Nephron (organoid): ENCODE data around the gene CCDC91.
"Not testable (repeated sequence)": the region's sequence is repeated elsewhere in the genome, so short reads cannot be mapped to it uniquely, and the experiment has no call there.

Source experiments
- H3K27ac Mint-ChIP-seq, 3 experiments: 2 replicates each; pipeline ENCODE4 v1.8.0; 2020; ENCODE audit warnings: mixed read lengths in 3 of 3, mild to moderate bottlenecking in 2 of 3, moderate library complexity in 1 of 3
- H3K27me3 Mint-ChIP-seq: 2 replicates; pipeline ENCODE4 v1.8.0; 2021; ENCODE audit warnings: low read depth, mild to moderate bottlenecking, moderate library complexity, mixed read lengths
- H3K36me3 Mint-ChIP-seq: 2 replicates; pipeline ENCODE4 v1.8.0; 2020; ENCODE audit warnings: low read depth, mixed read lengths
- H3K4me1 Mint-ChIP-seq: 2 replicates; pipeline ENCODE4 v1.8.0; 2020; ENCODE audit warnings: mixed read lengths
- H3K4me3 Mint-ChIP-seq, 3 experiments: 2 replicates each; pipeline ENCODE4 v1.8.0; 2020; ENCODE audit warnings: mild to moderate bottlenecking in 3 of 3, mixed read lengths in 3 of 3, moderate library complexity in 2 of 3
- H3K9me3 Mint-ChIP-seq: 2 replicates; pipeline ENCODE4 v1.8.0; 2020; ENCODE audit warnings: mixed read lengths
- TF ChIP-seq, protein P1 (sequence below), 3 experiments: fragments of 200-600 bp; sonication (generic); IDR thresholded peaks; one replicate each; pipeline ENCODE4 v1.5.0; 2021; ENCODE audit warnings: antibody characterized with exemption in 3 of 3; ENCODE audit not compliant: unreplicated experiment in 3 of 3

The CCDC91 gene

DNA sequence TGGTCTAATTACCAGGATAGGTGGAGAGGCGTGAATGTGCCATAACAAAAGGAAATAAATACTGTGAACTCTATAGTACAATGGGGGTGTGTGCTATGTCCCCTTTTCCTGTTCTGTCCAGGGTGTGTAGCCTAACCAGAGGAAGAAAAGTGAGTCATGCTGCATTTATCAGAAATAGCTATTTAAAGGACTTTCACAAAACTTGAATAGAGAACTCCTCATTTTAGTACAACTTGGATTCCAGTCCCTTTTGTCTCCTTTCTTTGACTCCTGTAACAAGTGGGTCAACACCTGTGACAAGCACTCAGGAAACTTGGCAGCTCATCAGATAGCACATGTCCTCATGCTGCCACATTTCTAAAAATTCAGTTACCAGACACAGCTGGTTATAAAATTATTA lies 123.4 kb downstream of the CCDC91 start:
- no peak overlapping the region for H3K4me3 Mint-ChIP-seq
- peaks cover 11% of the 10 kb centered on the region for H3K9me3 Mint-ChIP-seq
- H3K4me1 Mint-ChIP-seq, result peaks cover 5% of the 10 kb centered on the region
- no peaks in the 10 kb centered on the region for H3K27me3 Mint-ChIP-seq
- TF ChIP-seq, protein P1, sequence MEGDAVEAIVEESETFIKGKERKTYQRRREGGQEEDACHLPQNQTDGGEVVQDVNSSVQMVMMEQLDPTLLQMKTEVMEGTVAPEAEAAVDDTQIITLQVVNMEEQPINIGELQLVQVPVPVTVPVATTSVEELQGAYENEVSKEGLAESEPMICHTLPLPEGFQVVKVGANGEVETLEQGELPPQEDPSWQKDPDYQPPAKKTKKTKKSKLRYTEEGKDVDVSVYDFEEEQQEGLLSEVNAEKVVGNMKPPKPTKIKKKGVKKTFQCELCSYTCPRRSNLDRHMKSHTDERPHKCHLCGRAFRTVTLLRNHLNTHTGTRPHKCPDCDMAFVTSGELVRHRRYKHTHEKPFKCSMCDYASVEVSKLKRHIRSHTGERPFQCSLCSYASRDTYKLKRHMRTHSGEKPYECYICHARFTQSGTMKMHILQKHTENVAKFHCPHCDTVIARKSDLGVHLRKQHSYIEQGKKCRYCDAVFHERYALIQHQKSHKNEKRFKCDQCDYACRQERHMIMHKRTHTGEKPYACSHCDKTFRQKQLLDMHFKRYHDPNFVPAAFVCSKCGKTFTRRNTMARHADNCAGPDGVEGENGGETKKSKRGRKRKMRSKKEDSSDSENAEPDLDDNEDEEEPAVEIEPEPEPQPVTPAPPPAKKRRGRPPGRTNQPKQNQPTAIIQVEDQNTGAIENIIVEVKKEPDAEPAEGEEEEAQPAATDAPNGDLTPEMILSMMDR (IDR thresholded peaks at IDR 0.05; ENCODE audit: unreplicated experiment in 3 of 3), result no peak
- peaks cover 26% of the 10 kb centered on the region for H3K36me3 Mint-ChIP-seq
- peak overlapping the region; percentile 27 to 56 (median 41) for H3K27ac Mint-ChIP-seq

DNA sequence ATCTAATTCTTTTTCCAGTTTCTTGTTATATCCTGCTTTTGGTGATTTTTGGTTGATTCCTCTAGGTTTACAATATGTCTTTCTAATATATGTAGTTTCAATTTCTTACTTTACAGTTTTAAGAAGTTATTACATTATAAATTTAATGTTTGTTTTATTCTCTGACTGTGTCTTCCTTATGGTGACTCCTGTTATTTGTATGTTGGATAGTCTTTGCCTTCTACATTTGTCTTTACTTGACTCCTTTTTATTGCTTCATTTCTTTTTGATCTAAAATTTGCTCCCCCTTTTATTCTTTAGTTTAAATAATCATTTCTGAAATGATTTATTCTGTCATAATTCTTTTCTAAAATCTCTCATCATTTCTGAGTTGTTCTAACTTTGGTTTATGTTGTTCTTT lies 125.8 kb downstream of the CCDC91 start:
- TF ChIP-seq, protein P1 (IDR thresholded peaks at IDR 0.05; ENCODE audit: unreplicated experiment in 3 of 3), result no peak
- H3K4me3 Mint-ChIP-seq, result no peak overlapping the region
- no peak overlapping the region for H3K27ac Mint-ChIP-seq
- peaks cover 26% of the 10 kb centered on the region for H3K36me3 Mint-ChIP-seq
- H3K27me3 Mint-ChIP-seq, result no peaks in the 10 kb centered on the region
- H3K9me3 Mint-ChIP-seq, result peaks cover 11% of the 10 kb centered on the region
- peaks cover 5% of the 10 kb centered on the region for H3K4me1 Mint-ChIP-seq

DNA sequence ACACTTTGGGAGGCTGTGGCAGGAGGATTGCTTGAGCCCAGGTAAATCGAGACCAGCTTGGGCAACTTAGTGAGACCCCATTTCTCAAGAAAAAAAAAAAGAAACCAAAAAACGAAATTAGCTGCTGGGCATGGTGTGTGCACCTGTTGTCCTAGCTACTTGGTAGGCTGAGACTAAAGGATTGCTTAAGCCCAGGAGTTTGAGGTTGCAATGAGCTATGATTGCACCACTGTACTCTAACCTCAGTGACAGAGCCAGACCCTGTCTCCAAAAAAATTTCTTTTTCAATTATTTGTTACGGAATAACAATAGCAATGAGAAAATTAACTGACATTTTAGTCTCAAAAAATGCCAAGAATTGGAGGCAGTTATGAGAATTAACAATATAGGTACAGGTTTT lies 128.0 kb downstream of the CCDC91 start:
- Mint-ChIP-seq H3K36me3 (peaks cover 26% of the 10 kb centered on the region), H3K9me3 (peaks cover 11% of the 10 kb centered on the region), H3K4me1 (peaks cover 5% of the 10 kb centered on the region), H3K27ac (no peak overlapping the region), H3K27me3 (no peaks in the 10 kb centered on the region), H3K4me3 (no peak overlapping the region)
- TF ChIP-seq, protein P1 (IDR thresholded peaks at IDR 0.05; ENCODE audit: unreplicated experiment in 3 of 3), result no peak

DNA sequence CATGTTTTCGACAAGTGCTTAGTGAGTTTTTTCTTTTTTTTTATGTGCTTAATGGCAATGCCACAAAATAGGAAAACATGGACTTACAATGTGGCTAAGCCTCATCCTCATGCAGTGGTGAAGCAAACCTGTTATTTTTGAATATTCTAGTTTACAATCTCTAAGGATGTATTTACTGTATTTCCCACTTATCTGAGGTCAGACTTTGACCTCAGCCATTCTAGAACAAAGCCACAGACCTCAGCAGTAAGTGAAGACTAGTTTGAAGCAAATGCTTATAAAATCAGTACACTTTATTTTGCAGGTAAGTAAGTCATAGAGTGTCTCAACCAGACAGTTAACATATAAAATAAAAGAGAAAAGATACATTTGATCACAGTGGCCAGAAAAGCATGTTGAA lies 130.1 kb downstream of the CCDC91 start:
- H3K4me1 Mint-ChIP-seq, result no peaks in the 10 kb centered on the region
- H3K4me3 Mint-ChIP-seq, result no peak overlapping the region
- TF ChIP-seq, protein P1 (IDR thresholded peaks at IDR 0.05; ENCODE audit: unreplicated experiment in 3 of 3), result no peak
- H3K27me3 Mint-ChIP-seq, result no peaks in the 10 kb centered on the region
- H3K27ac Mint-ChIP-seq, result no peak overlapping the region
- H3K36me3 Mint-ChIP-seq, result peaks cover 16% of the 10 kb centered on the region
- peaks cover 11% of the 10 kb centered on the region for H3K9me3 Mint-ChIP-seq

DNA sequence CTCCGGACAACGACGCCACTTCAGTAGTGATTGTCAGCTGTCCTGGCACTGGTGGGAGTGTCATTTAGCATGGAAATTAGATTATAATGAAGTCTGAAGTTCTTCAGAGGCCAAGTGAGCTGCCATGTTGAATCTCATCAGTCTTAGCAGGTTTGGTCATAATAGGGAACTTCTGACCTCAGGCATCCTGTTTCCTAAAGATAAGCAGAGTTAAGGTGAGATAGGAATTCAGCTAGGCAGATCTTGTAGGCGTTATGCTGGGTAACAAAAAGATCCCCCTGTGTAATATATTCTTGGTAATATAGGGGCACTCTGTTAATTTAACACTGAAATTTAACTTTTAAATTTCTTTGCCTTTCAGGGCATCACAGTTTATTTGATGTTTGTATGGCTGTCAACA lies 137.5 kb downstream of the CCDC91 start:
- H3K27ac Mint-ChIP-seq, result no peak overlapping the region
- H3K36me3 Mint-ChIP-seq, result peaks cover 7% of the 10 kb centered on the region
- H3K9me3 Mint-ChIP-seq, result peaks cover 12% of the 10 kb centered on the region
- H3K4me3 Mint-ChIP-seq, result no peak overlapping the region
- H3K4me1 Mint-ChIP-seq, result peaks cover 15% of the 10 kb centered on the region
- no peaks in the 10 kb centered on the region for H3K27me3 Mint-ChIP-seq
- TF ChIP-seq, protein P1 (IDR thresholded peaks at IDR 0.05; ENCODE audit: unreplicated experiment in 3 of 3), result no peak

DNA sequence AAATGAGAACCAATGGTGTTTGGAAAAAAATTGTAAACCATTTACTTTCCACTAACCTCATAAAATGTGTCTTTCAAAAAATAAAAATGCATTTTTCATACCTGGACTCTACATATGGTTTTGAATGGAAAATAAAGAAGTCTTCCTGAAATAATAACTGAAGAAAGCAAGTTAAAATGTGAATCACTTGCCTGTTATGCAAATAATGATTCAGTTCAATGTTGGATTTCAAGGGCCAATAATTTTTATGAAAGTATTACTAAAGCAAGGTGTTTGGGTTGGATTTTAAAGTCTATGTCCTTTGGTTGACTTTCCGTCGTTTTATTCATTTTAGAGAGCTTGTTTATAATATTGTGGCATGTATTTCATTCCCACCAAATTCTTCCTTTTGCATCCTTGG lies 138.7 kb downstream of the CCDC91 start:
- peaks cover 12% of the 10 kb centered on the region for H3K9me3 Mint-ChIP-seq
- H3K4me3 Mint-ChIP-seq, result no peak overlapping the region
- H3K27ac Mint-ChIP-seq, result no peak overlapping the region

DNA sequence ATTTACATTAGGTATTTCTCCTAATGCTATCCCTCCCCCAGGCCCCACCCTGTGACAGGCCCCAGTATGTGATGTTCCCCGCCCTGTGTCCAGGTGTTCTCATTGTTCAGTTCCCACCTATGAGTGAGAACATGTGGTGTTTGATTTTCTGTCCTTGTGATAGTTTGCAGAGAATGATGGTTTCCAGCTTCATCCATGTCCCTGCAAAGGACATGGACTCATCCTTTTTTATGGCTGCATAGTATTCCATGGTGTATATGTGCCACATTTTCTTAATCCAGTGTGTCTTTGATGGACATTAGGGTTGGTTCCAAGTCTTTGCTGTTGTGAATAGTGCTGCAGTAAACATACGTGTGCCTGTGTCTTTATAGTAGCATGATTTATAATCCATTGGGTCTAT lies 139.5 kb downstream of the CCDC91 start:
- not testable (repeated sequence) for H3K27ac Mint-ChIP-seq, H3K27me3 Mint-ChIP-seq, H3K36me3 Mint-ChIP-seq, H3K4me3 Mint-ChIP-seq
- H3K4me1 Mint-ChIP-seq, result peaks cover 15% of the 10 kb centered on the region
- peaks cover 12% of the 10 kb centered on the region for H3K9me3 Mint-ChIP-seq

More for the DNA sequence above, 138.7 kb downstream of the CCDC91 start:
- peaks cover 7% of the 10 kb centered on the region for H3K36me3 Mint-ChIP-seq
- no peaks in the 10 kb centered on the region for H3K27me3 Mint-ChIP-seq
- peaks cover 15% of the 10 kb centered on the region for H3K4me1 Mint-ChIP-seq
- TF ChIP-seq, protein P1 (IDR thresholded peaks at IDR 0.05; ENCODE audit: unreplicated experiment in 3 of 3), result no peak

DNA sequence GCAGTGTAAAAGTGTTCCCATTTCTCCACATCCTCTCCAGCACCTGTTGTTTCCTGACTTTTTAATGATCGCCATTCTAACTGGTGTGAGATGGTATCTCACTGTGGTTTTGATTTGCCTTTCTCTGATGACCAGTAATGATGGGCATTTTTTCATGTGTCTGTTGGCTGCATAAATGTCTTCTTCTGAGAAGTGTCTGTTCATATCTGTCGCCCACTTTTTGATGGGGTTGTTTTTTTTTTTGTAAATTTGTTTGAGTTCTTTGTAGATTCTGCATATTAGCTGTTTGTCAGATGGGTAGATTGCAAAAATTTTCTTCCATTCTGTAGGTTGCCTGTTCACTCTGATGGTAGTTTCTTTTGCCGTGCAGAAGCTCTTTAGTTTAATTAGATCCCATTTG lies 140.0 kb downstream of the CCDC91 start:
- H3K27me3 Mint-ChIP-seq, H3K36me3 Mint-ChIP-seq, H3K4me3 Mint-ChIP-seq, H3K27ac Mint-ChIP-seq: not testable (repeated sequence)
- peaks cover 12% of the 10 kb centered on the region for H3K9me3 Mint-ChIP-seq
- H3K4me1 Mint-ChIP-seq, result peaks cover 15% of the 10 kb centered on the region
